ENCODE data around the gene HLCS.

Gene HLCS

DNA sequence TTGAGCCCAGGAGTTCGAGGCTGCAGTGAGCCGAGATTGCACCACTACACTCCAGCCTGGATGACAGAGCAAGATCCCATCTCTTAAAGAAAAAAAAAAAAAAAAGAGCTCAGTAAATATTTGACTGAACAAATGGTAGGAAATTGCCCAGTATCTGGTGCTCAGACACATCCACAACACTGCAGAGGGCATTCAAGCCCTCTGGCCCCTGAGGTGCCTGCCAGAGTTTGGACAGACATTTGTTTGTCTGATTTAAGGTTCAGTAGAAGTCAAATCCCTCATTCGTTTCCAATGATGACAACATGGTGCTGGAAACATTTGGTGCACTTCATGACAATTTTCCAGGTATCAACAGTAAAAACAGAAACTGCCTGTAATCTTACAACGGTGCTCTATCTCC is 86.6 kb downstream of the HLCS start:
- DNase-seq: no peak

DNA sequence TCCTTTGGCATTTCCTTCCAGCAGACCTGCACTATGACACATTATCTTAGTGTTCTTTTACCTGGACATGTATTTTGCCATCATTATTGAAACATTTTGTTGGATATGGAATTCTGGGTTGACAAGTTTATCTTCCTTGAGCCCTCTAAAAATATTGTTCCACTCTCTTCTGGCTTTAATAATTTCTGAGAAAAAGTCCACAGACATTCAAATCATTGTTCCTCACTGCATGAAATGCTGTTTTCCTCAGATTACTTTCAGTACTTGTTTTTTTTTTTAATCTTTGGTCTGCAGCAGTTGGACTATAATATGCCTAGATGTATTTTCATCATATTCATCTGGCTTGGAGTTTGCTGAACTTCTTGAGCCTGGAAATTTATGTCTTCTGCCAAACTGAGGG is 88.7 kb downstream of the HLCS start:
- DNase-seq: no peak

DNA sequence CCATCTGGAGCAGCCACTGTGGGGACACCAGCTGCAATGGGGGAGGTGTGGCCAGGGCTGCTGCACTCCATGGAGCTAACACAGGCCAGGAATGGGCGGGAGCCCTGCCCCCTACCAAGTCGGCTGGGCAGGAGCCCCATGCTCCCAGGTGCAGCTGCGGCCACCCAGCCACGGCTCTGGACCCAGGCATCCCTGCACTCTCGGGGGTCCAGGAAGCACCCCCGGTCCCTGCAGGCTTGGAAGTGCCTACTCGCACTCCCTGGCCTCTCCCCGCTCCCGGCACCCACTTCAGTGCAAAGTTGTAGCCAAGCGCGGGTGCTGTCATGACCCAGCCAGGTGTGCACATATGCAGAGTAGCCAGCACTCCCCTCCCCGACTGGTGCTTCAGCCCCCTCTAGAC is 91.8 kb downstream of the HLCS start:
- DNase-seq: no peak

DNA sequence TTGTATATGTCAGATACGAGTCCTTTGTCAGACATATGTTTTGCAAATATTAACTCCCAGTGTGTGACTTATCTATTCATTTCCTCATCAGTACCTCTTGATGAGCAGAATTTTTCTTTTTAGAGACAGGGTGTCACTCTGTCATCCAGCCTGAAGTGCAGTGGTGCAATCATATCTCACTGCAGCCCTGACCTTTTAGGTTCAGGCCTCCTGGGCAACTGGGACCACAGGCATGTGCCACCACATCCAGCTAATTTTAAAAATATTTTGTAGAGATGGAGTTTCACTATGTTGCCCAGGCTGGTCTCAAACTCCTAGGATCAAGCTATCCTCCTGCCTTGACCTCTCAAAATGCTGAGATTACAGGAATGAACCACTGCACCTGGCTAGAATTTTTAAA is 93.0 kb downstream of the HLCS start:
- no peak for DNase-seq

DNA sequence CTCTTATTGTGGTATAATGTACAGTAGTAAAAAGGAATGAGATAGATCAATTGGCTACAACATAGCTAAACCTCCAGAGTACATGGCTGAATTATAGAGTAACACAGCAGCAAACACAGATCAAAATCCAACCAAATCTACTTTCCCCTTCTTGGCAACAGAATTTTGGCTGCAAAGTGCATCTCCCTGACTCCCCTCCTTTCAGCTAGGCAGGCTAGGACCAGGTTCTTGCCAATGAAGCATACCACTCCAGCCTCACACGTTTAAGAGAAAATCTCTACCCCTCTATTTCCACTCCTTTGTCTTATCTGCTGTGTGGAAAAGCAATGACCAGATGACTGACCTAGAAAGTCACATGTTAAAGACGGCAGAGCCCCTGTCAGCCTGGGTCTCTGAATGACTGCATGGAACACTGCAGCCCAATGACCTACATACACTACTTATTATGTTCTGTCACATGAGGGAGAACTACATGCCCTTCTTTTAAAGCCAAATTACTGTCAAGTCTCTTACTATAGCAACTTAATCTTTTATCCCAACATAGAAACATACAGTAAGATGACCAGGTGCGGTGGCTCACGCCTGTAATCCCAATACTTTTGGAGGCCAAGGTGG is 99.1 kb downstream of the HLCS start:
- DNase-seq: no peak

DNA sequence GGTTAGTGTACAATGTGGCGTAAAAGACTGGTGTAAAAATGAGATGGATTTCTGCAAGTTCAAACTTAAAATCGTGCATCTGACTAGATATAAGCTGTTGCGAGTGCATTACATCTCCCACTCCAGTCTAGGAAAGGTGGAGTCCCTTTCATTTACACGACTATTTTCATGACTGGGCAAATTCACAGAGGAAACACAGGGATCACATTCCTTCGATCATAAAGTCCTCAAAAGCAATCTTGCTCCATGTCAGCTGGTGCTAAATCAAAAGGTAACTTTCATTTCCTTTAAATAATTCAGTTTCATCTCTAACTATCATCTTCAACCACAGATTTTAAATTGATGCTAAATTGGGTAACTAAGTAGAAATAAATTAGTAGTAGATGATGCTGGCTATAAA is 100.0 kb downstream of the HLCS start:
- no peak for DNase-seq

DNA sequence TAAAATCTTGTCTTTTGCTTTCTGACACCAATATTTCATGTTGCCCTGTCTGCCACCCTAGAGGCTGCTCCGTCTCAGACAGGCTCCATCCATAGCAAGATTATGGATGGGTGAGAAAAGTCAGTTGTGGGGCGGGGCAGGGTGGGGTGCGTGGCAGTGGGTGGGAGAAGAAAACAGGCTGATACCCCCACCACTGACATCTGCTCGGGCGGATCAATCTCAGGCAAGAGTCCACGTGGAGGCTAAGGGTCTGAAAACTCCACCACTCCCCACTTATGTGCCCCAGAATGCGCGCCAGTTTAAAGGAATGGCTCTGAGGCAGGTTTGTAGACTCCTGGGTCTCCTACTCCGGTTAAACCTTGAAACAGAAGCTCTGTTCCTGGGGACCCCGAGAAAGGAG is 101.5 kb downstream of the HLCS start:
- DNase-seq: no peak

DNA sequence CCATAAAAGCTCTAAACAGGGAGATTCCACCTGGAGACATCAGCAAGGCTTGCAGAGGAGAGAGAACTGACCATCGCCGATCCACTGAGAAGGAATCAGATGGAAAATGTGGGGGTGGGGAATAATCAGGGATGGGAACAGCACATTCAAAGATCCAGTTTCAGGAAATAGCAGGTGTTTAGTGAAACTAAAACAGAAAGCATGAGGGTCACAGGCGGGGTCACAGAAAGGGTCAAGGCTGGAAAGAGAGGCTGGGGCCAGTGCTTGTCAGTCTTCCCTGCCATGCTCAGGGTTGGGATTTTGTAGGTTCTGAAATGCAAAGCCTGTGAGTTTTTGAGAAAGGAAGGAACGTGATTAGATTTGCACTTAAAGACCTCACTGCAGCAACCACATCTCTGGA is 103.2 kb downstream of the HLCS start:
- DNase-seq: no peak

DNA sequence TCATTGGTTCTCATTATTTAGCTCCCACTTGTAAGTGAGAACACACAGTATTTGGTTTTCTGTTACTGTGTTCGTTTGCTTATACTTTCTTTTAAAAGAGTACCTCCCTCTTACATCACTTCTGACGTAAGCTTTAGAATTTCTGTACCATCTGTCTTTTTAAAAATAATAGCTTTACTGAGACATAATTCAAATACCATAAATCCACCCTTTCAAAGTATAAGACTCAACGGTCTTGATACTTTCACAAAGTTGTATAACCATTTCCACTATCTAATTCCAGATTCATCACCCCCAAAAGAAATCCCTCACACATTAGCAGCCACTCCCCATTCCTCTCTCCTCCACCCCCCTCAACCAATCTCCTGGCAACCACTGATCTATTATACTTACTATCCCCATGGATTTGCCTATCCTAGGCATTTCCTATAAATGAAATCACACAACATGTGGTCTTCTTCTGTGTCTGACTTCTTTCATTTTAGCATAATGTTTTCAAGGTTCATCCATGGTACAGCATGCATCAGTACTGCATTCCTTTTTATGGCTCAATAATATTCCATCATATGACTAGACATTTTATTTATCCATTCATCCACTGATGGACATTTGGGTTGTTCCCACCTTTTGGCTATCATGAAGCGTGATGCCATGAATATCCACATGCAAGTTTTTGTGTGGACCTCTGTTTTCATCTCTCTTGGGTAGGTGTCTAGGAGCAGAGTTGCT is 104.7 kb downstream of the HLCS start:
- no peak for DNase-seq

DNA sequence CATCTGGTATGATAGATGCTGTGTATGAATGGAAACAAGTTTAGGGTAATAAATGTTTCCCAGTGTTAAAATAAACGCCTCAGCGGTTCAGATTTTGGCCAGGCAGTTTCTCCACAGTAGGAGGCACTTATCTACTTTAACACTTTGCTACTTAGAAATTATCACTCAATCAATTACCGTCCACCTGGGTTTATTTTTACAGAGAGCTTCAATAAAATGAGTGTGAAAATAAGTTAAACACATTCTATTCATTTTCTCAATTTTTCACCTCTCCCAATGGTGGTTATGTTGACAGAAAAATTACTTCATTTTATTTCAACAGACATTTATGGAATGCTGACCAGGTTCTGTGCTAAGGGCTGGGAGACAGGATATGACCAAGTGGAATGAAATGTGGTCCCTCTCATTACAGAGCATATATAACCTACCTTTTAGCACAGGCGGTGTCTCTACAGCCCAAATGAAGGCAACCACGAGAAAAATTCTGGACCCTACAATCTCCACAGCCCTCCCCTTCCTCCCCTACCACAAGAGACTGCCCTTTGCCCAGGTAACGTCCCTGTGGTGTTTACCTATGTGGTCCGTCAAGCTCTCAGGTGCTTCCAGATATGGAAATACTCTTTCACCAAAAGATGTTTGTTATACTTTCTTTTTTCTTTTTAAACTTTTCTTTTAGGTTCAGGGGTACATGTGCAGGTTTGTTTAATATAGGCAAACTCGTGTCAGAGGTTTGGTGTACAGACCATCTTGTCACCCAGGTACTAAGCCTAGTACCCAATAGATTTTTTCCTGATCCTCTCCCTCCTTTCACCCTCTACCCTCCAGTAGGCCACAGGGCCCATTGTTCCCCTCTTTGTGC is 105.5 kb downstream of the HLCS start:
- no peak for DNase-seq

DNA sequence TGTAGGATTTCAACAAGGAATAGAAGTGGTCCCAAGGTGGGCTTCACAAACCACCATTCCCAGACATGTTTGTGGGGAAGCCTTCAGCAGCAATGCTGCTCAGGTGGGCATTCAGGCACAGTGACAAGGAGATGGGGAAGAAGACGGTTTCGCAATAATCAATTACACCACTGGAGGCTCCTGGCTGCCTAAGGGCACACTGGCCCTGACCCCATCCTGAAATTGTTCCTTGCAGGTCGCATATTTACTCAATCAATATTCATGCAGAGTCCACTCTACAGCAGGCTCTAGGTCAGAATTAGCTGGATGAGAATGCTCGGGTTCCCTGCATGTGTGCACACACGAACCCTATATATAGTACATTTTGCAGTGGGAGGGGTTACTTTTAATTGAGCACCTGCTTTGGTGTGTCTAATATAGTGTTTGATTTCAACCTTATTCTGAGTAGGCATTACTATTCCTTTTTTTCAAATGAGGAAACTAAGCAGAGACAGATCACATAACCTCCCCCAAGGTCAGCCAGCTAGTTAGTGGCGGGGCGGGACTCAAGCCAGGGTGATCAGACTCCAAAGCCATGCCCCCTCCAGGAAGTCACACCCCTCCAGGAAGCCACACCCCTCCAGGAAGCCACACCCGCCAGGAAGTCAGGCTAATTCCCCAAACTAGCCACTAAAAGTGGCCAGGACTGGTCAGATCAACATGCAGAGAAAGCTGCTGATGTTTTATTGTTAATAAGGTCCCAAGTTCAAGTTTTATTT is 106.5 kb downstream of the HLCS start:
- DNase-seq: no peak

DNA sequence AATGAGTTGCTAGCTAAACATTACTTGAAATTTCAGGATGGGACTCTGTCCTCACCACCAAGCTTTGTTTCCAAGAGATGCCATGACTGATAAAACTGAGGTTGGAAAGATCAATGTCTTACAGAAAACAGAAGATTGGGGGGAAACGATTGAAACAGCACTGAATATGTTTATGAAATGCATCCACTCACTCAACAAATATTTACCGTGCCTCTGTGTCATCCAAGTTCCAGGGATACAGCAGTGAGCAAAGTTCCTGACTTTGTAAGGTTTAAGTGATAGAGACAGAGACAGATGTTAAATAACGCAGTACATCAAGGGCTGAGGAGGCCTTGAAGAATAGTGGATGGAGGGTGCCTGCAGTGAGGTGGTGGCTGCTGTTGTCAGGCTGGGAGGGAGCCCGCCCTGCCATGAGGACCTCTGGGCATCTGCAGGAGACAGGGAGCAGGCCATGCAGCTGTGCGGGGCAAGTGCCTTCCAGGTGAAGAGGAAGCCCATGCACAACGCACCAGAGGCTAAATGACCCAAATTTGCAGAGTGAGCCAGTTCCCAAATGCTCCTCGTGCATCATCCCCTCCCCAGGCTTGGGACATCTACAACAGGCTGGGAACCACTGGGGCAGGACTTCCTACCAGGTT is 108.0 kb downstream of the HLCS start:
- DNase-seq: no peak

DNA sequence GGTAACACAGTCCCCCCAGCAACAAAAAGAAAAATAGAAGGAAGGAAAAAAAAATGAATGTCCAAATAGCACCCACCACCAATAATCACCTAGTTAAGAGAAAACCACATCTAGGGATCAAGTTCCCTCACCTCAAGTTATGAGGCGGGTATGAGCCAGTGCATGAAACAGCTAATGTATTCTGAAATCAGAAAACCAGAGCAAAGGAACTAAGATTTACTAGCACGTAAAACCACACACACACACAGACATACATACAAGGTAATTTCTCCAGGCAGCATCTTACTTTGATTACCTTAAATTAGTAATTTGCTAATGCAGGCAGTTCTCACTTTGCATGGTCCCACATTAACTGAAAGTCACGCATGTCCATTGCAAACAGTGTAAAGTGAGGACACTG is 109.8 kb downstream of the HLCS start:
- DNase-seq: no peak

DNA sequence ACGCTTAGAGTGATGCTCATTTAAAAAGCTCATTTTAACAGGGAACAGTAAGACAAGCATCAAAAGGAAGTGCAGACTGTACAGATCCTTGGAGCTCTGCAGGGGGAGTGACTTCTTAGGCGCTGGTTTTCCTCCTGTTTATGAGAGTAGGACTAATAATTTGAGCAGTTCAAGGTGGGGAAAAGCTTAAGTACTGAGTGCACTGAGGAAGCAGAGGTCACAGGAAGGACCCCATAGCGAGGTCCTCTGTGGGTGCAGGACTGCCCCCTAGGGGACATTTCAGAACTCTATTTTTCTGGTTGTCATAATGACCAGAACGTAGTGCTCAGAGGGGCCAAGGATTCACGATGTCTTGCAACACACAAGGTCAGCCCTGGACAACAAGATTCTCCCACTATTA is 112.1 kb downstream of the HLCS start:
- DNase-seq: no peak

DNA sequence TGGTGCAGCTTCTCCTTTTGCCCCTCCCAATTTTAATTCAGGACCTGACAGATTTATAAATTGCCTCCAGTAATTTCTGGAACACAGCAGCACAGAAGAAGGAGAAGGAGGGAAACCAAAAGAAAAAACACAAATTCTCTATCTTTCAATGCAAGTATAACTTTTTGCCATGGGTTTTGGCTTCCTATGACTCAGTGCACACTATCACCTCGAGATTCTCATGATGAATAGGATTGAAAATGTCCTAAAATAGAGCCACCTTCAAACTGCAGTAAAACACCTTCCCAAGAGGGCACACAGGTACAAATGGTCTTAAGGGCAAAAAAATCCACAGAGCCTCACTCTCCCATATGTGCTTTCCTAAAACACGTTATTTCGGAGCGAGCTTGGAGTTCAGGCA is 113.6 kb downstream of the HLCS start:
- DNase-seq: no peak

DNA sequence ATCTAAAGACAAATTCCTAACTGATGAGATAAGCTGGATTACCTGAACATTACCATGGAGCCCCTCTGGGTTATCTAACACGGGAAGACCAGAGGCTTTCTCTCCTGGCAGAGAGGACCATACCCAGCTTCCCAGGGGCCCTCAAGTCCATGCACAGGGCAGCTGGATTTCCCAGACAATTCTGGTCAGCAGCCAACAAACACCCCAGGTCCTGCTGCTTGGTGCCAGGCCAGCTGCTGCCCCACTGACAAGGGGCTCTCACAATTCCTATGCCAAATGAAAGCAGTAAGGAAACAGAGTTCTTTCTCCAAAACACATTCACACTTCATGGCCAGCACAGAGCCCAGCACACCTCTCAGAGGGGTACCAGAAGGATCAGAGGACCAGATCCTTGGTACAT is 114.2 kb downstream of the HLCS start:
- DNase-seq: no peak

DNA sequence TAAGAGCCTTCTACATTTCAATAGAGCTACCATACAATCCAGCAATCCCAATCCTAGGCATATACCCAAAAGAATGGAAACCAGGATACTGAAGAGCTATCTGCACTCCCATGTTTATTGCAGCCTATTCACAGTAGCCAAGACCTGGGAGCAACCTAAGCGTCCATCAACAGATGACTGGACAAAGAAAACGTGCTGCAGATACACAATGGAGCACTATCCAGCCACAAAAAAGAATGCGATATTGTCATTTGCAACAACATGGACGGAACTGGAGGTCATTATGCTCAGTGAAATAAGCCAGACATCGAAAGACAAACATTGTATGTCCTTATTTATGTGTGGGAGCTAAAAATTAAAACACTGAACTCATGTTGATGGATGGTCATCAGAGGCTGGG is 115.3 kb downstream of the HLCS start:
- DNase-seq: no peak

DNA sequence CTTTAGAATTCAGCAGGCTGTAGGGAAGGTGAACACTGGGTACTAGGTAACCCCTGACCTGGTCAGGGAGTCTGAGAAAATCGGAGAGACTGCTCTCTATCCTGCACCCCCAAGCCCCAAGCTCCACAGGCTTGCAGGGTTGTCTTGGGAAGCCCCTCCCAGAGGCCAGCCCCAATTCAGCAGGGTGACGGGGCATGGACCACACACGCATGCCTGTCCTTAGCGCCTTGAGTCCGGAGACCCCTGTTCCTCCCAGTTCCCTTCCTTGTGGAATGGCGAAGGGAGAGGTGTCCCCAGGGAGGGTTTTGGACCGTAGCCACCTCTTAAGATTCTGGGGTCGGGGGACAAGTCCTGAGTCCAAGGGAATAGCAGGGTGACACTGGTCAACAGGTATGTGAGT is 116.1 kb downstream of the HLCS start:
- DNase-seq: no peak

DNA sequence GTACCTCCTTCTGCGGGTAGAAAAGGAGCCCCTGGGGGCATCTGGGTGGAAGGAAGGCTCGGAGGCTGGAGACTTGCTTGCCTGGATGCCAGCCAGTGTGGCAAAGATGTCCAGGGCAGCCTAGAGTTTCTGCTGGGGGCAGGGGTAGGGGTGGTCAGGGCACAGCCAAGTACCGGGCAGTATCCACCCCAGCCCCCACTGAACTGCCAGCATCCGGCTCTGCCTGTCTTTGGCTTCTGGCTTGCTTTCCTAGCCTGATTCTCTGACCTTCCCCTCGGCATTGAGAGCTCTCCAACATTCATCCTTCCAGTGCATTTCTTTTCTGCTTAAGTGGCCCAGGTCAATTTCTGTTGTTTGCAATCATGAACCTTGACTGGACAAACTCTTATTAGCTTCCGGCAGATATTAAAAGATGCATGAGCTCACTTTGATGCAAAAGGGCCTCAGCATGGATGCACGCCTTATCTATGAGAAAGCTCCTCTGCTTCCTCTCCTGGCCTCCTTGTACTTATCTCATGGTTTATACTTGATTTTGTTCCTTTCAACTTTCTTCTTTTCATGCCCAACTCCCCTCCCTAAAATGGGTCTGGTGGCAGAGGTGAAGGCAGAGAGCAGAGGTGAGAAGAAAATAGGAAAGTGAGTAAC is 116.9 kb downstream of the HLCS start:
- peak; percentile 68 for DNase-seq

DNA sequence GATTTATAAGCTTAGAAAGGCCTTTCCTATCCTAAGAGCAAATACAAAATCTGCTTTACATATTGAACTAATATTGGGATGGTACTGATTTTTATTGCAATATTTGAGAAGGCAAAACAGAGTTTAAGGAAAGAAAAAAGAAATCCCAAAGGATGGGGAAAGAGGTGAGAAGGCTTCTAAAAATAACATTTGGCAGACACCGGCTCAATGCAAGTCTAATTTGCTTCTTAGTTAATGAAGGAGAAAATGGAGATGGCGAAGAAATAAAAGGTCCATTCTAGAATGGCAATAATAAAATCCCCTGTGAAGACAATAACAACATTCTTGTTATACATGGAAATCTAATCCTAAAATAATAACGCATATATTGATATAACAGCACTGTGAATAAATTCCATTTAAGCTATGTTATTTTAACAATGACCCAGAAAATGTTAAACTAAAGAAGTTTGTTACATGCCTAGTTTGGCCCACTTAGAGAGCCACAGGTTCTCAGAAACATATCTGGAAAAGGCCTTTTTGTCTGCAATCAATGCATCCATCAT is 117.7 kb downstream of the HLCS start:
- DNase-seq: no peak

DNA sequence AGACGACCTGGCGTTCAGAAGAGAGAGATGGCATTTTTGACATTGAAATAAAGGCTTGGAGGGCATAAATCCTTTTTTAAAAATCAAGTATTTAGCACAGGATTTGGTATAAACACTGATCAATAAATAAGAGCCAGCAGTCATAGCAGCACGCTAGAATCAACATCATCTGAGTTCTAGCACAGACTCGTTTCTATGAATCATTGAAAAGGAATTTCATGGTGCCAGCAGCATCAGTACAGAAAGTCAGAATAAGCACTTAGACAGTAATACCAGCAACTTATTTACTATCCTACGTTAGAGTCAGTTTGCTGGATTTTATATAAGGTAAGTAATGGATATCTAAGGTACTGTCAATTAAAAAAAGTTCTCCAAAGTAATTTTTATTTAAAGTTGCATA is 119.3 kb downstream of the HLCS start:
- no peak for DNase-seq

DNA sequence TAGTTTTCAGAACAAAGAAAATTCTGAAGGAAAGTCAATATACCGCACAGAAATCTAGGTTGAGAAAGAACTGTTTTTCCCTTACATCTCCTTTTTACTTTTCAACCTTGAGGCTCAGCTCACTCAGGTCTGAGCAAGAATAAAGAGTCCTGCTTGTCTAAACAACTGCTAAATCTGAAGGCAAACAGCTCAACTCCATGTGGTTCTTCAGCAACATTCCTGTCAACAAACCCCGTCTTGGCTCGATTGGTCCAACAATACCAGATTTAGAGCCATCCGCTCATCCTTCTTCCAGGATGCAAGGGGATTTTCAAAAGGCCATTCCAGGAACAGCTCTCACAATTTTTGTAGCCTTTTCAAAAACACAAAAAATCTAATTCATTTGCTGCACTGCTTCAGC is 119.8 kb downstream of the HLCS start:
- DNase-seq: no peak
